Tibial nerve (tissue), 4 donors: ENCODE results near the gene GRIP2. TPM values are rescaled to one million over a fixed set of nuclear protein-coding genes. Genes with fewer than 3 reads are reported as not detected.
A peak's percentile ranks its signal among the peaks of the same experiment; 100 is the strongest.

ENCODE experiments used
- DNase-seq, 2 donors: peaks; one replicate each; pipeline ENCODE4 v3.0.0-alpha.2; 2019; ENCODE audit warnings: low spot score in 2 of 2
- H3K27ac ChIP-seq, 4 donors: fragments of 200-600 bp; sonication (generic) in 3 of 4; one replicate each; pipeline ENCODE4 v1.5.1; 2017 to 2019; ENCODE audit warnings: mild to moderate bottlenecking in 1 of 4
- H3K27me3 ChIP-seq, 2 donors: fragments of 200-600 bp; sonication (generic) in 1 of 2; one replicate each; pipeline versions ENCODE4 v1.5.1 to v1.6.0; 2017 to 2019
- H3K36me3 ChIP-seq, 3 donors: fragments of 200-600 bp; sonication (generic); one replicate each; pipeline ENCODE4 v1.5.1; 2018 to 2019
- H3K4me1 ChIP-seq, 4 donors: fragments of 200-600 bp; sonication (generic) in 3 of 4; one replicate each; pipeline ENCODE4 v1.5.1; 2017 to 2019
- H3K4me3 ChIP-seq, 4 donors: fragments of 200-600 bp; sonication (generic) in 3 of 4; one replicate each; pipeline ENCODE4 v1.5.1; 2017 to 2019; ENCODE audit warnings: mild to moderate bottlenecking in 1 of 4, moderate library complexity in 1 of 4
- H3K9me3 ChIP-seq, 4 donors: fragments of 200-600 bp; sonication (generic) in 3 of 4; one replicate each; pipeline ENCODE4 v1.5.1; 2017 to 2019
- EP300 ChIP-seq, 2 donors: sonication (generic); formaldehyde crosslinking; IDR thresholded peaks; one replicate each; pipeline ENCODE4 v1.6.1; 2017; ENCODE audit warnings: antibody characterized with exemption in 2 of 2, mild to moderate bottlenecking in 1 of 2
- POLR2A ChIP-seq, 2 donors: fragments of 450-650 bp; IDR thresholded peaks; one replicate each; pipeline ENCODE4 v1.6.1; 2017; ENCODE audit warnings: antibody characterized with exemption in 2 of 2, mild to moderate bottlenecking in 2 of 2, moderate library complexity in 2 of 2
- WGBS, 2 donors: methylation state at CpG; one replicate each; pipeline ENCODE4 v1.1.5; 2018; 5-methylcytosine and 5-hydroxymethylcytosine counted together
- total RNA-seq, 4 donors: library from RNA; depleted of rRNA; stranded (reverse); fragments of >200 nt; gene quantifications; one replicate each; pipeline ENCODE4 v1.1.0, GENCODE V29; 2016
- TF ChIP-seq, protein P1 (sequence below), 5 experiments: fragments of 200-600 bp in 3 of 5; fragments of 450-650 bp in 2 of 5; sonication (generic) in 3 of 5; IDR thresholded peaks; one replicate each; pipeline ENCODE4 v1.5.1; 2016 to 2019; ENCODE audit warnings: antibody characterized with exemption in 5 of 5, mild to moderate bottlenecking in 3 of 5, moderate library complexity in 2 of 5

The GRIP2 gene
- total RNA-seq, 4 donors from 2014 or later = 0.21 to 1.5 (median 0.99) TPM

DNA sequence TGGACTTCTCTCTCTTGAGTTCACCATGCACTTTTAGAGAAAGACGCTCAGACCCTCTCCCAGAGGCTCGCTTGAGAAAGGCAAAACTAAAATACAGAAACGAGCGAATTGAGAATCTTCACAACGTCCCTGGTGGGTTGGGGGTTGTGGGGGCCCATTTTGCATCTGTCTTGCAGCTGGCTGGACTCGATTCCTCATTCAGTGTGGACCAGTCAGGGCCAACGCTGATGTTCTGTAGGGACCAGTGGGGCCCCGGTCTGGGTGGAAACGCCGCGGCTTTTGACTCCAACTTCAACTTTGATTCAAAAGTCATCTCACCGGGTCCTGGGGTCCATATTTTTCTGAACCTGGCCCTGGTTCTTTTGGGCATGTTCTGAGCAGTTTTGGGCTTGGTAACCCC is 69.7 kb downstream of the GRIP2 start:
- no peaks in the 10 kb centered on the region for H3K9me3 ChIP-seq
- H3K27me3 ChIP-seq = no peaks in the 10 kb centered on the region
- peaks cover 0 to 17% (median 3%) of the 10 kb centered on the region in 4 donors for H3K4me1 ChIP-seq
- H3K4me3 ChIP-seq = no peak overlapping the region
- 76 to 78% methylated on average over 12 of the region's 12 CpGs for WGBS, 2 donors
- DNase-seq = no peak
- no peak overlapping the region for H3K27ac ChIP-seq
- TF ChIP-seq, protein P1, sequence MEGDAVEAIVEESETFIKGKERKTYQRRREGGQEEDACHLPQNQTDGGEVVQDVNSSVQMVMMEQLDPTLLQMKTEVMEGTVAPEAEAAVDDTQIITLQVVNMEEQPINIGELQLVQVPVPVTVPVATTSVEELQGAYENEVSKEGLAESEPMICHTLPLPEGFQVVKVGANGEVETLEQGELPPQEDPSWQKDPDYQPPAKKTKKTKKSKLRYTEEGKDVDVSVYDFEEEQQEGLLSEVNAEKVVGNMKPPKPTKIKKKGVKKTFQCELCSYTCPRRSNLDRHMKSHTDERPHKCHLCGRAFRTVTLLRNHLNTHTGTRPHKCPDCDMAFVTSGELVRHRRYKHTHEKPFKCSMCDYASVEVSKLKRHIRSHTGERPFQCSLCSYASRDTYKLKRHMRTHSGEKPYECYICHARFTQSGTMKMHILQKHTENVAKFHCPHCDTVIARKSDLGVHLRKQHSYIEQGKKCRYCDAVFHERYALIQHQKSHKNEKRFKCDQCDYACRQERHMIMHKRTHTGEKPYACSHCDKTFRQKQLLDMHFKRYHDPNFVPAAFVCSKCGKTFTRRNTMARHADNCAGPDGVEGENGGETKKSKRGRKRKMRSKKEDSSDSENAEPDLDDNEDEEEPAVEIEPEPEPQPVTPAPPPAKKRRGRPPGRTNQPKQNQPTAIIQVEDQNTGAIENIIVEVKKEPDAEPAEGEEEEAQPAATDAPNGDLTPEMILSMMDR (IDR thresholded peaks at IDR 0.05) = no peak
- TF ChIP-seq EP300 (IDR thresholded peaks at IDR 0.05) = no peak
- TF ChIP-seq POLR2A (IDR thresholded peaks at IDR 0.05) = no peak
- peaks cover 0 to 49% (median 0%) of the 10 kb centered on the region in 3 donors for H3K36me3 ChIP-seq

GRCh38 chr3:14468621-14468981 is 71.5 kb downstream of the GRIP2 start:
- Histone ChIP-seq H3K4me1 (peaks cover 0 to 13% (median 0%) of the 10 kb centered on the region in 4 donors), H3K36me3 (peaks cover 0 to 48% (median 0%) of the 10 kb centered on the region in 3 donors), H3K4me3 (no peak overlapping the region), H3K27me3 (no peaks in the 10 kb centered on the region), H3K27ac (no peak overlapping the region), H3K9me3 (no peaks in the 10 kb centered on the region)
- WGBS, 2 donors = 89 to 91% methylated on average over 11 of the region's 13 CpGs
- no peak for DNase-seq
- TF ChIP-seq EP300 (IDR thresholded peaks at IDR 0.05) (no peak), POLR2A (IDR thresholded peaks at IDR 0.05) (no peak)
- TF ChIP-seq, protein P1 (IDR thresholded peaks at IDR 0.05) = no peak

GRCh38 chr3:14467814-14468620 is 72.1 kb downstream of the GRIP2 start:
- Histone ChIP-seq H3K27ac (no peak overlapping the region), H3K36me3 (peaks cover 0 to 49% (median 0%) of the 10 kb centered on the region in 3 donors), H3K4me3 (no peak overlapping the region), H3K27me3 (no peaks in the 10 kb centered on the region), H3K4me1 (peaks cover 0 to 8% (median 0%) of the 10 kb centered on the region in 4 donors), H3K9me3 (no peaks in the 10 kb centered on the region)
- 59 to 61% methylated on average over 15 of the region's 15 CpGs for WGBS, 2 donors
- TF ChIP-seq EP300 (IDR thresholded peaks at IDR 0.05) (no peak), POLR2A (IDR thresholded peaks at IDR 0.05) (no peak)
- TF ChIP-seq, protein P1 (IDR thresholded peaks at IDR 0.05) = peak; percentile 84 to 97 (median 92)
- peak in 1 of 2 donors; percentile 41 for DNase-seq

GRCh38 chr3:14466179-14466903 is 73.8 kb downstream of the GRIP2 start:
- H3K27ac ChIP-seq = no peak overlapping the region
- H3K9me3 ChIP-seq = no peaks in the 10 kb centered on the region
- H3K36me3 ChIP-seq = peaks cover 0 to 35% (median 0%) of the 10 kb centered on the region in 3 donors
- DNase-seq = no peak
- H3K4me1 ChIP-seq = peaks cover 0 to 4% (median 0%) of the 10 kb centered on the region in 4 donors
- no peak overlapping the region for H3K4me3 ChIP-seq
- H3K27me3 ChIP-seq = no peaks in the 10 kb centered on the region
- TF ChIP-seq POLR2A (IDR thresholded peaks at IDR 0.05) (no peak), EP300 (IDR thresholded peaks at IDR 0.05) (no peak)
- TF ChIP-seq, protein P1 (IDR thresholded peaks at IDR 0.05) = no peak
- 90 to 93% methylated on average over 19 to 23 of the region's 23 CpGs for WGBS, 2 donors

DNA sequence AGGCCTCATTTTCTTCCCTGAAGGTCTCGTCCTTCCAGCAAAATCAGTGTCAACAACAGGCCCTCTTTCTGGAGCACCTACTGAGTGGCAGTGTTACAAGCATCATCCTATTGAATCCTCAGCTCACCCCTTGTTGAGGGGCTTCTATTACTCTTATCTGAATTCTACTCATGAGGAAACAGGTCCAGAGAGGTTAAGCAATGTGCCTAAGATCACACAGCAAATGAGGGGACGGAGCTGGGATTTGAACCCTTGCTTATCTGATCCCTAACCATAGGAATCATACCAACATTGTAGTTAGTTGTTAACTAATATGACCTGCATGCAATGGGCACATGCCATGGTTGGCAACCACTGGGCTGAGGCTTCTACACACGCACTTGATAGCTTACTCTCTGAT is 74.7 kb downstream of the GRIP2 start:
- no peaks in the 10 kb centered on the region for H3K27me3 ChIP-seq
- peaks cover 0 to 35% (median 0%) of the 10 kb centered on the region in 3 donors for H3K36me3 ChIP-seq
- no peak for DNase-seq
- H3K4me3 ChIP-seq = no peak overlapping the region
- WGBS, 2 donors = 96 to 100% methylated on average over 3 of the region's 3 CpGs
- H3K4me1 ChIP-seq = peaks cover 0 to 13% (median 0%) of the 10 kb centered on the region in 4 donors
- H3K27ac ChIP-seq = no peak overlapping the region
- H3K9me3 ChIP-seq = no peaks in the 10 kb centered on the region
- TF ChIP-seq, protein P1 (IDR thresholded peaks at IDR 0.05) = no peak
- TF ChIP-seq POLR2A (IDR thresholded peaks at IDR 0.05) (no peak), EP300 (IDR thresholded peaks at IDR 0.05) (no peak)
